Stimulated activated CD8-positive, alpha-beta memory T cell treated with anti-CD3 and anti-CD28 coated beads, Interleukin-12 subunit alpha, Interleukin-12 subunit beta, amount 100 ng/mL, for 24 hours (primary cell): Measurements from ENCODE around the gene NDUFV3.
"Not testable (repeated sequence)": the region's sequence is repeated elsewhere in the genome, so short reads cannot be mapped to it uniquely, and the experiment has no call there.

ENCODE experiments used
- DNase-seq: peaks from one replicate; pipeline ENCODE4 v3.0.0-alpha.2; 2020; ENCODE audit errors: extremely low read depth

The NDUFV3 gene

DNA sequence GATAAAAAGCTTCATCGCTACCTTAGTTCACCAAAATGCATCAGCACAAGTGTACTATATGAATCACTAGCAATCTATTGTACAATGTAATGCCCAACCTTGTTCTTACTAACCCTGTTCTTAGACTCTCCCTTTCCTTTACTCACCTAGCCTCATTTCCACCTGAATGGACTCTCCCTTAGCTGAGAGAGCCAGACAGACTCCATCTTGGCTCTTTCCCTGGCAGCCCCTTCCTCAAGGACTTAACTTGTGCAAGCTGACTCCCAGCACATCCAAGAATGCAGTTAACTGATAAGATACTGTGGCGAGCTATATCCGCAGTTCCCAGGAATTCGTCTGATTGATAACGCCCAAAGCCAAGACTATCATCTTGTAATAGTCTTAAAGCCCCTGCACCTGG, 43.3 kb downstream of the NDUFV3 start:
- DNase-seq = not testable (repeated sequence)

DNA sequence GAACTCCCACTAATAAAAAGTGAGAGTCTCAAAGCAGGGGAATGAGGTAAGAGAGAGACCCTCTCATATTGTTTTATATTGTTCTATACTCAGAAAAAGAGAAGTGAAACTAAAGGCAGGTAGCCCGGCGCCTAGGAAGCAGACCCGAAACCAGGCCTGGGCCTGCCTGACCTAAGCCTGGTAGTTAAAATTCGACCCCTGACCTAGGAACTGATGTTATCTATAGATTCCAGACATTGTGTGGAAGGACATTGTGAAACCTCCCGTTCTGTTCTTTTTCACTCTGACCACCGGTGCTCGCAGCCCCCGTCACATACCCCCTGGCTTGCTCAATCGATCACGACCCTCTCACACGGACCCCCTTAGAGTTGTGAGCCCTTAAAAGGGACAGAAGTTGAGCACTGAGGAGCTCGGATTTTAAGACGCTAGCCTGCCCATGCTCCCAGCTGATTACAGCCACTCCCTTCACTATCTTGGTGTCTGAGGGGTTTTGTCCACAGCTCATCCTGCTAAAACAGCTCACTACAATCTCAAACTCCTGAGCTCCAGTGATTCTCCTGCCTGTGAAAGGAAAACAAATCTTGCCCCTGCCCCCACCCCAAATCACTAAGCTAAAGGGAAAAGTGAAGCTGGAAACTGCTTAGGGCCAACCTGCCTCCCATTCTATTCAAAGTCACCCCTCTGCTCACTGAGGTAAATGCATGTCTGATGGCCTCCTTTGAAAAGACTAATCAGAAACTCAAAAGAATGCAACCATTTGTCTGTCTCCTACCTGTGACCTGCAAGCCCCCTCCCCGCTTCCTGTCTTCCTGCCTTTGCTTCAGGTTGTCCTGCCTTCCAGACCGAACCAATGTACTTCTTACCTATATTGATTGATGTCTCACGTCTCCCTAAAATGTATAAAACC, 44.2 kb downstream of the NDUFV3 start:
- not testable (repeated sequence) for DNase-seq

- no peak for DNase-seq
Measured at GRCh38 chr21:42937960-42938605, 45.0 kb downstream of the NDUFV3 start.

- DNase-seq = not testable (repeated sequence)
Measured at GRCh38 chr21:42938606-42938995, 45.5 kb downstream of the NDUFV3 start.

GRCh38 chr21:42939582-42940413, 46.7 kb downstream of the NDUFV3 start:
- DNase-seq = no peak

- DNase-seq = no peak
Measured at GRCh38 chr21:42941696-42942085, 48.6 kb downstream of the NDUFV3 start.

DNA sequence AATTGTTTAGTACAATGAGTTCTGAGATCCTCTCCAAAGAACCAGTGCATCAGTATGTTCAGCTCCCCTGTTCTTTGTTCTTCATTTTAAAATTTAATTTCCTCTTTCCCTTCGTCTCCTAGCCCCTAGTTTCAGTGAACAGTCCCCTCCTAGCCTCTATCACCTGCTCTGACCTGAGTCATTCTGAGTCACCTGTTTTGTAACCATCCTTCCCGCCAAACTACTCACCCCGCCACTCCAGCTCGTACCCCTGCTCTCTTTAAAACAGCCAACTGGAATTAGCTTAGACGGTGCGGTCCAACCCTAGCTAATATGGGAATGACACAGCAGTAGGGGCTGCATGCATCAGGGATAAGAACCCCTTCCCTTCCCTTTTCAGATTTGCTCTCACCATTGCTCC, 49.1 kb downstream of the NDUFV3 start:
- DNase-seq = no peak

- not testable (repeated sequence) for DNase-seq
Measured at GRCh38 chr21:42949094-42949755, 56.1 kb downstream of the NDUFV3 start.

DNA sequence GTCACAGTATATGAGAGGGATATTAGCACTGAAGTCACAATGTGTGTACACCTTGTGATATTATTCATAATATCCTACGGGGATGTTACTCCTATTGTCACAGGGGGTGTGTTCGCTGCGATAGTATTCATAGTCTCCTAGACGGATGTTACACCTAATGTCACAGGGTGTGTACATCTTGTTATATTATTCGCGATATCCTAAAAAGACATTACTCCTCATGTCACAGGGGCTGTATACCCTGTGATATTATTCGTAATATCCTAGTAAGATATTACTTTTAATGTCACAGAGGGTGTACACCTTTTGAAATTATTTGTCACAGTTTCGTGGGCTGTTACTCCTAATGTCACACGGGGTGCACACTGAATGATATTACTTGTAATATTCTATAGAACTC, 58.1 kb downstream of the NDUFV3 start:
- not testable (repeated sequence) for DNase-seq

GRCh38 chr21:42956824-42957630, 63.9 kb downstream of the NDUFV3 start:
- no peak for DNase-seq

GRCh38 chr21:42958122-42958521, 65.0 kb downstream of the NDUFV3 start:
- not testable (repeated sequence) for DNase-seq

GRCh38 chr21:42959728-42960127, 66.6 kb downstream of the NDUFV3 start:
- no peak for DNase-seq

DNA sequence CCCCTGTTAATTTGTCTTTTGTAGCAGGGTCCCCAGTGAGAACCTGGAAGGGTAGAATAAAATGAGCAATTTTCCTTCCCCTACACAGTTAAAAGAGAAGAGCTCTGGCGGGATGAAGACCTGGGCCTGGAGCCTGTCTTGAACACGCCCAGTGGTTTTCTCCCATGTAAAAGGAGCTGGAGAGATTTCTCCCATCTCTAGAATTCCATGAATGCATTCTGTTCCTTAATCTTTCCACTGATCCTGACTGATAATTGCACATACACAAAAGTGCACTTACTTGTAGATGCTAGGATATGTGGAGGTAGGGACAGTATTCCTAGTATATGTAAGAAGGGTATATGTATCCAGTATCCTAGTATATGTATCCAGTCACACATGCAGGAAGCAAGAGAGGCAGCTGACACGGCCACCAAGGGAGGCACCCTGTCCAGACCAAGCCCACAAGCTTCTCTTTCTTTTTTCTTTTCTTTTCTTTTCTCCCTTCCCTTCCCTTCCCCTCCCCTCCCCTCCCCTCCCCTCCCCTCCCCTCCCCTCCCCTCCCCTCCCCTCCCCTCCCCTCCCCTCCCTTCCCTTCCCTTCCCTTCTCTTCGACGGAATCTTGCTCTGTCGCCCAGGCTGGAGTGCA, 69.4 kb downstream of the NDUFV3 start:
- no peak for DNase-seq
